Measurements from ENCODE around the gene LY6G5C. TPM values are rescaled to one million over a fixed set of nuclear protein-coding genes. Genes with fewer than 3 reads are reported as not detected.

LY6G5C gene
- total and polyA plus RNA-seq, 12 donors = 1.2 to 3.5 (median 2.0) TPM

GRCh38 chr6:31634131-31634530 lies 46.7 kb downstream of the LY6G5C start:
- Histone ChIP-seq H3K9me3 (no peaks in the 10 kb centered on the region), H3K4me1 (peaks cover 0 to 9% (median 0%) of the 10 kb centered on the region in 9 donors), H3K4me3 (no peak overlapping the region), H3K36me3 (peaks cover 0 to 100% (median 86%) of the 10 kb centered on the region in 9 donors), H3K27me3 (no peaks in the 10 kb centered on the region), H3K27ac (no peak overlapping the region)
- no peak for TF ChIP-seq CTCF (IDR thresholded peaks at IDR 0.05)
- intact Hi-C loops (cut with DNase I) = no loop called here
- DNase-seq = no peak
- no peak for ATAC-seq
- 91 to 94% methylated on average over 3 of the region's 3 CpGs for WGBS, 2 donors

GRCh38 chr6:31633447-31633846 lies 47.4 kb downstream of the LY6G5C start:
- no peak for TF ChIP-seq CTCF (IDR thresholded peaks at IDR 0.05)
- intact Hi-C loops (cut with DNase I) = no loop called here
- H3K27me3 ChIP-seq = no peaks in the 10 kb centered on the region
- no peak overlapping the region for H3K27ac ChIP-seq
- peaks cover 0 to 100% (median 87%) of the 10 kb centered on the region in 9 donors for H3K36me3 ChIP-seq
- H3K4me3 ChIP-seq = no peak overlapping the region
- ATAC-seq (no peak), DNase-seq (no peak)
- 83 to 85% methylated on average over 7 of the region's 7 CpGs for WGBS, 2 donors
- H3K4me1 ChIP-seq = peaks cover 0 to 9% (median 0%) of the 10 kb centered on the region in 9 donors
- no peaks in the 10 kb centered on the region for H3K9me3 ChIP-seq

GRCh38 chr6:31632279-31632946 lies 48.5 kb downstream of the LY6G5C start:
- Histone ChIP-seq H3K4me1 (peaks cover 0 to 3% (median 0%) of the 10 kb centered on the region in 9 donors), H3K36me3 (peaks cover 0 to 100% (median 88%) of the 10 kb centered on the region in 9 donors), H3K4me3 (no peak overlapping the region), H3K9me3 (no peaks in the 10 kb centered on the region), H3K27ac (no peak overlapping the region), H3K27me3 (no peaks in the 10 kb centered on the region)
- intact Hi-C loops (cut with DNase I) = no loop called here
- DNase-seq (no peak), ATAC-seq (peak in 3 of 8 donors; percentile 2 to 7 (median 2))
- TF ChIP-seq CTCF (IDR thresholded peaks at IDR 0.05) = no peak
- WGBS, 2 donors = 90 to 91% methylated on average over 26 of the region's 26 CpGs

- Histone ChIP-seq H3K36me3 (peaks cover 4 to 100% (median 88%) of the 10 kb centered on the region in 9 donors), H3K27me3 (no peaks in the 10 kb centered on the region), H3K4me3 (no peak overlapping the region), H3K9me3 (no peaks in the 10 kb centered on the region), H3K4me1 (no peaks in the 10 kb centered on the region), H3K27ac (no peak overlapping the region)
- ATAC-seq (peak in 6 of 8 donors; percentile 5 to 27 (median 20)), DNase-seq (no peak)
- intact Hi-C loops (cut with DNase I) = no loop called here
- 90% methylated on average over 32 of the region's 32 CpGs for WGBS, 2 donors
- TF ChIP-seq CTCF (IDR thresholded peaks at IDR 0.05) = no peak
Observed at GRCh38 chr6:31631681-31632278, 49.1 kb downstream of the LY6G5C start.
